Coronary artery (tissue), 2 donors: ENCODE measurements around the gene LRRC1.

ENCODE experiments used
- DNase-seq: peaks from one replicate; pipeline ENCODE4 v3.0.0-alpha.2; 2017; ENCODE audit warnings: low spot score
- H3K27ac ChIP-seq, 2 donors: fragments of 200-600 bp; sonication (generic); one replicate each; pipeline ENCODE4 v1.5.1; 2016 to 2019
- H3K4me3 ChIP-seq: fragments of 200-600 bp; sonication (generic); 2 replicates; pipeline ENCODE4 v1.5.1; 2016; ENCODE audit warnings: mild to moderate bottlenecking, moderate library complexity
- CTCF ChIP-seq: fragments of 200-600 bp; sonication (generic); IDR thresholded peaks from one replicate; pipeline ENCODE4 v1.5.1; 2019; ENCODE audit warnings: antibody characterized with exemption

Gene LRRC1

DNA sequence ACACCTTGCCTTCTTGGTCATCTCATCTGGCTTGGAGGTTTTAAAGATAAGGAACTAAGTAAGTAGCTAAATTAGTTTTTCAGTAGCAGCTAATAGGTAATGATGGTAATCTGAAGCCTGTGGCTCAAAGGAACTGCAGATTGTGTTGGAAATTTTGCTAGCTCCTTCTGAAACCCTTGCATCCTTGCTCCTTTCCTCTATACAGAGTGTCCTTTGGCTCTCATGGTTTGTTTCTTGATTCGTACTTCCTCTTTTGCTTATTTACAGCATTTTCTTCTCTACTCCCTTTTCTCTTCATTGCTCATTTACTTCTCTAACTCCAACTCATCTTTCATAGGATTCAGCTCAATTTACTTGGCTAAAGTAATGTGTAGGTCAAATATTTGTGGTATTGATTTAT, 19.0 kb downstream of the LRRC1 start:
- H3K27ac ChIP-seq: no peak overlapping the region
- DNase-seq: no peak
- H3K4me3 ChIP-seq: no peak overlapping the region
- TF ChIP-seq CTCF: no peak

DNA sequence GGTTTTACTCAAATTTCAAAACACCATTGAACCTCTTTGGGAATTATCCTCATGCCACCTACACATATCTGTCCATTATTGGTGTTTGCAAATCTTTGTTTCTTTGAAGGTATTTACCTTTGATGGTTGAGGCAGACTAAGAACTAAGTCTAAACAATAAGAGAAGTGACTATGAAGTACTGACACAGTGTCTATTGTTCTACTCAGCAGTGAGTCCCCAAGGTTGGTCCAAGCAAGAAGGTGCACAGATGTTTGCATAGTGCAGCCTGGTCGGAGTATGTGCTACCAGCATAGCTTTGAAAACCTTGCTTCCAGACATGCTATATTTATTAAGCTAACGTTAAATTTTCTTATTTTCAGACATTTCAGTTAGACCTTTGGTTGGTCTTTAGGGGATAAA, 19.5 kb downstream of the LRRC1 start:
- TF ChIP-seq CTCF: no peak
- DNase-seq: no peak
- no peak overlapping the region for H3K4me3 ChIP-seq
- no peak overlapping the region for H3K27ac ChIP-seq

GRCh38 chr6:53815381-53816119, 20.7 kb downstream of the LRRC1 start:
- Histone ChIP-seq H3K27ac (peak overlapping the region; percentile 60 to 64), H3K4me3 (peak overlapping the region; percentile 33)
- DNase-seq: no peak
- no peak for TF ChIP-seq CTCF

GRCh38 chr6:53818858-53819609, 24.2 kb downstream of the LRRC1 start:
- DNase-seq: no peak
- H3K27ac ChIP-seq: no peak overlapping the region
- TF ChIP-seq CTCF: no peak
- H3K4me3 ChIP-seq: no peak overlapping the region

- Histone ChIP-seq H3K4me3 (no peak overlapping the region), H3K27ac (no peak overlapping the region)
- no peak for DNase-seq
- no peak for TF ChIP-seq CTCF
Observed at GRCh38 chr6:53822401-53823125, 27.8 kb downstream of the LRRC1 start.

- DNase-seq: no peak
- no peak for TF ChIP-seq CTCF
- no peak overlapping the region for H3K27ac ChIP-seq
- no peak overlapping the region for H3K4me3 ChIP-seq
Observed at GRCh38 chr6:53824714-53825113, 29.9 kb downstream of the LRRC1 start.
